ENCODE measurements around the gene TCAF1.
"Not testable (repeated sequence)": the region's sequence is repeated elsewhere in the genome, so short reads cannot be mapped to it uniquely, and the experiment has no call there.

The TCAF1 gene

DNA sequence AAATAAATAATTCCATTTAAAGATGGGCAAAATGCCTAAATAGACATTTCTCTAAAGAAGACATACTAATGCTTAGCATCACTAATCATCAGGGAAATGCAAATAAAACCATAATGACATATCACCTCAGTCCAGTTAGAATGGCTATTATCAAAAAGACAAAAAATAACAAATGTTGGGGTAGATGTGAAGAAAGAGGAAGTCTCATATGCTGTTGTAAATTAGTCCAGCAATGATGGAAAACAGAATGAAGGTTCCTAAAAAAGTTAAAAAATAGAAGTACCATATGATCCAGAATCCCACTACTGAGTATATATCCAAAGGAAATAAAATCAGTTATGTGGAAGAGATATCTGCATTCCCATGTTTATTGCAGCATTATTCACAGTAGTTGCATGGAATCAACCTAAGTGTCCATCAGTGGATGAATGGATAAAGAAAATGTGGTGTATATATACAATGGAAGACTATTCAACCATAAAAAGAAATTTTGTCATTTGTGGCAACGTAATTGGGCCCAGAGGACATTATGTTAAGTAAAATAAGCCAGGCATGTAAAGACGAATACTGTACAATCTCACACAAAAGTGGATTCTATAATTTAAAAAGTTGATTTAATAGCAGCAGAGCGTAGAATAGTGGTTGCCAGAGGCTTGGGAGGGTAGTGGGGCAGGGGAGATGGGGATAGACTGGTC, 52.0 kb downstream of the TCAF1 start:
- Histone ChIP-seq H3K9me3 (ENCODE audit: control insufficient read depth in 1 of 2, low read length in 2 of 2) (no peaks in the 10 kb centered on the region), H3K27ac (ENCODE audit: low read length) (no peak overlapping the region), H3K36me3 (ENCODE audit: control insufficient read depth in 1 of 2, insufficient read depth in 2 of 2, low read length in 2 of 2) (peaks cover 0 to 5% of the 10 kb centered on the region in 2 donors), H3K4me3 (ENCODE audit: low read depth in 1 of 2, low read length in 2 of 2) (no peak overlapping the region), H3K27me3 (ENCODE audit: low read depth, low read length) (no peaks in the 10 kb centered on the region), H3K4me1 (ENCODE audit: control insufficient read depth in 1 of 2, insufficient read depth in 2 of 2, low read length in 2 of 2) (no peaks in the 10 kb centered on the region)

GRCh38 chr7:143848192-143848591, 53.8 kb downstream of the TCAF1 start:
- H3K27me3 ChIP-seq (ENCODE audit: low read depth, low read length) = no peaks in the 10 kb centered on the region
- no peaks in the 10 kb centered on the region for H3K4me1 ChIP-seq (ENCODE audit: control insufficient read depth in 1 of 2, insufficient read depth in 2 of 2, low read length in 2 of 2)
- no peaks in the 10 kb centered on the region for H3K9me3 ChIP-seq (ENCODE audit: control insufficient read depth in 1 of 2, low read length in 2 of 2)
- H3K27ac ChIP-seq (ENCODE audit: low read length) = no peak overlapping the region
- peaks cover 0 to 5% of the 10 kb centered on the region in 2 donors for H3K36me3 ChIP-seq (ENCODE audit: control insufficient read depth in 1 of 2, insufficient read depth in 2 of 2, low read length in 2 of 2)
- H3K4me3 ChIP-seq (ENCODE audit: low read depth in 1 of 2, low read length in 2 of 2) = no peak overlapping the region

GRCh38 chr7:143846692-143847091, 55.3 kb downstream of the TCAF1 start:
- Histone ChIP-seq H3K4me1 (ENCODE audit: control insufficient read depth in 1 of 2, insufficient read depth in 2 of 2, low read length in 2 of 2) (no peaks in the 10 kb centered on the region), H3K27me3 (ENCODE audit: low read depth, low read length) (no peaks in the 10 kb centered on the region), H3K27ac (ENCODE audit: low read length) (no peak overlapping the region), H3K9me3 (ENCODE audit: control insufficient read depth in 1 of 2, low read length in 2 of 2) (no peaks in the 10 kb centered on the region), H3K4me3 (ENCODE audit: low read depth in 1 of 2, low read length in 2 of 2) (no peak overlapping the region), H3K36me3 (ENCODE audit: control insufficient read depth in 1 of 2, insufficient read depth in 2 of 2, low read length in 2 of 2) (peaks cover 0 to 5% of the 10 kb centered on the region in 2 donors)

GRCh38 chr7:143841696-143842095, 60.3 kb downstream of the TCAF1 start:
- H3K9me3 ChIP-seq (ENCODE audit: control insufficient read depth in 1 of 2, low read length in 2 of 2); H3K36me3 ChIP-seq (ENCODE audit: control insufficient read depth in 1 of 2, insufficient read depth in 2 of 2, low read length in 2 of 2); H3K27ac ChIP-seq (ENCODE audit: low read length); H3K27me3 ChIP-seq (ENCODE audit: low read depth, low read length); H3K4me1 ChIP-seq (ENCODE audit: control insufficient read depth in 1 of 2, insufficient read depth in 2 of 2, low read length in 2 of 2); H3K4me3 ChIP-seq (ENCODE audit: low read depth in 1 of 2, low read length in 2 of 2): not testable (repeated sequence)

DNA sequence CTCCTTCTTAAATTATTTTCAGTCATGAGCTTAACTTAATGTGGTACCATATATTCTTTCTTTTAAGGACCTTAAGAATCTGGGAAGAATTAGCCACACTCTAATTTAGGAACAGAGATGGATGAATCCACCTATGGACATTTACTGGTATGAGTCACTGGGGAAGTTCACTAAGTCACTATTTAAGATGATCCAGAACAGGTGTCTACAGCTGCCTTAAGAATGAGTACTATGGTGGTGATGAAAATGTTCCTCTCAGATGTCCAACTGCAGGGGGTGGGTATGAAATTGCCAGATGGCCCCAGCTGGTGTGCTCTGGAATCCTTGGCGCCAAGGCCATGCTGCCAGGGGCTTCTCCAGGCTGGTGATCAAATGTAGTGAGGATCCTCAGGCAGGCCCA, 61.9 kb downstream of the TCAF1 start:
- H3K27ac ChIP-seq (ENCODE audit: low read length); H3K27me3 ChIP-seq (ENCODE audit: low read depth, low read length); H3K4me1 ChIP-seq (ENCODE audit: control insufficient read depth in 1 of 2, insufficient read depth in 2 of 2, low read length in 2 of 2); H3K4me3 ChIP-seq (ENCODE audit: low read depth in 1 of 2, low read length in 2 of 2); H3K9me3 ChIP-seq (ENCODE audit: control insufficient read depth in 1 of 2, low read length in 2 of 2); H3K36me3 ChIP-seq (ENCODE audit: control insufficient read depth in 1 of 2, insufficient read depth in 2 of 2, low read length in 2 of 2): not testable (repeated sequence)

- not testable (repeated sequence) for H3K27ac ChIP-seq (ENCODE audit: low read length); H3K4me3 ChIP-seq (ENCODE audit: low read depth in 1 of 2, low read length in 2 of 2); H3K9me3 ChIP-seq (ENCODE audit: control insufficient read depth in 1 of 2, low read length in 2 of 2); H3K36me3 ChIP-seq (ENCODE audit: control insufficient read depth in 1 of 2, insufficient read depth in 2 of 2, low read length in 2 of 2); H3K4me1 ChIP-seq (ENCODE audit: control insufficient read depth in 1 of 2, insufficient read depth in 2 of 2, low read length in 2 of 2); H3K27me3 ChIP-seq (ENCODE audit: low read depth, low read length)
Observed at GRCh38 chr7:143837223-143837622, 64.8 kb downstream of the TCAF1 start.

DNA sequence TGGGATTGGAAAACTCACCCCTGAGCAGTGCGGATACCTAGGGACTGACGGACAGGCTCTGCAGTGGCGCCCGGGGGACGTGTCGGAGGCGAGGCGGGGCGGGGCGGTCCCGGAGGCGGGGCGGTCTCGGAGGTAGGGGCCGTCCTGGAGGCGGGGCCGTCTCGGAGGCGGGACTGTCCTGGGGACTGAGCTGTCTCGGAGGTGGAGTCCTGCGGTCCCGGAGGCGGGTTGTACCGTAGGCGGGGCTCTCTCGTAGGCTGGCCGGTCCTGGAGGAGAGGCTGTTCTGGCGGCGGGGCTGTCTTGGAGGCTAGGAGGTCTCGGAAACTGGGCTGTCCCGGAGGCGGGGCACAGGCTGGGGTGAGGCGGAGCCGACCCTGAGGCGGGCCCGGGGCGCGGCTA, 65.4 kb downstream of the TCAF1 start:
- H3K4me3 ChIP-seq (ENCODE audit: low read depth in 1 of 2, low read length in 2 of 2) = peak overlapping the region in 1 of 2 donors; percentile 42
- not testable (repeated sequence) for H3K36me3 ChIP-seq (ENCODE audit: control insufficient read depth in 1 of 2, insufficient read depth in 2 of 2, low read length in 2 of 2); H3K4me1 ChIP-seq (ENCODE audit: control insufficient read depth in 1 of 2, insufficient read depth in 2 of 2, low read length in 2 of 2); H3K27ac ChIP-seq (ENCODE audit: low read length); H3K9me3 ChIP-seq (ENCODE audit: control insufficient read depth in 1 of 2, low read length in 2 of 2); H3K27me3 ChIP-seq (ENCODE audit: low read depth, low read length)

DNA sequence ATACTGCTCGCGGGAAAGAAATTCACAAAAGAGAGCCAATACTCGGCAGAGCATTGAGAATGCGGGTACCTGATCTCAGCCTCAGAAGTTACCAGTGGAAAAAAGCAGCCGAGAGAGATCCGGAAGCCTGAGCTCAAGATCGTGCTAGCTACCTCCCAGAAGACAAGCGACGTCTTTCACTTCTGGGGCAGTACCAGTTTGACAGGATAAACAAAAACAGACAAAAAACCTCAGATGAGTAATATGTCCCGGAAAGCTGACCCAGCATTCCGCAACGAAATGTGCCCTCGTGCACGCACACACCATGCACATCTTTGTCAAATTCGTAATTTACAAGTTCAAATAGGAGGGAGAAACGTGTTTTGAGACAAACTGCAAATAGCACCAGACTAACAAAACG, 65.9 kb downstream of the TCAF1 start:
- not testable (repeated sequence) for H3K36me3 ChIP-seq (ENCODE audit: control insufficient read depth in 1 of 2, insufficient read depth in 2 of 2, low read length in 2 of 2); H3K4me1 ChIP-seq (ENCODE audit: control insufficient read depth in 1 of 2, insufficient read depth in 2 of 2, low read length in 2 of 2); H3K9me3 ChIP-seq (ENCODE audit: control insufficient read depth in 1 of 2, low read length in 2 of 2); H3K27me3 ChIP-seq (ENCODE audit: low read depth, low read length); H3K27ac ChIP-seq (ENCODE audit: low read length)
- H3K4me3 ChIP-seq (ENCODE audit: low read depth in 1 of 2, low read length in 2 of 2) = peak overlapping the region in 1 of 2 donors; percentile 42

- not testable (repeated sequence) for H3K4me1 ChIP-seq (ENCODE audit: control insufficient read depth in 1 of 2, insufficient read depth in 2 of 2, low read length in 2 of 2); H3K9me3 ChIP-seq (ENCODE audit: control insufficient read depth in 1 of 2, low read length in 2 of 2); H3K27ac ChIP-seq (ENCODE audit: low read length); H3K36me3 ChIP-seq (ENCODE audit: control insufficient read depth in 1 of 2, insufficient read depth in 2 of 2, low read length in 2 of 2); H3K4me3 ChIP-seq (ENCODE audit: low read depth in 1 of 2, low read length in 2 of 2); H3K27me3 ChIP-seq (ENCODE audit: low read depth, low read length)
Observed at GRCh38 chr7:143826578-143826977, 75.4 kb downstream of the TCAF1 start.

DNA sequence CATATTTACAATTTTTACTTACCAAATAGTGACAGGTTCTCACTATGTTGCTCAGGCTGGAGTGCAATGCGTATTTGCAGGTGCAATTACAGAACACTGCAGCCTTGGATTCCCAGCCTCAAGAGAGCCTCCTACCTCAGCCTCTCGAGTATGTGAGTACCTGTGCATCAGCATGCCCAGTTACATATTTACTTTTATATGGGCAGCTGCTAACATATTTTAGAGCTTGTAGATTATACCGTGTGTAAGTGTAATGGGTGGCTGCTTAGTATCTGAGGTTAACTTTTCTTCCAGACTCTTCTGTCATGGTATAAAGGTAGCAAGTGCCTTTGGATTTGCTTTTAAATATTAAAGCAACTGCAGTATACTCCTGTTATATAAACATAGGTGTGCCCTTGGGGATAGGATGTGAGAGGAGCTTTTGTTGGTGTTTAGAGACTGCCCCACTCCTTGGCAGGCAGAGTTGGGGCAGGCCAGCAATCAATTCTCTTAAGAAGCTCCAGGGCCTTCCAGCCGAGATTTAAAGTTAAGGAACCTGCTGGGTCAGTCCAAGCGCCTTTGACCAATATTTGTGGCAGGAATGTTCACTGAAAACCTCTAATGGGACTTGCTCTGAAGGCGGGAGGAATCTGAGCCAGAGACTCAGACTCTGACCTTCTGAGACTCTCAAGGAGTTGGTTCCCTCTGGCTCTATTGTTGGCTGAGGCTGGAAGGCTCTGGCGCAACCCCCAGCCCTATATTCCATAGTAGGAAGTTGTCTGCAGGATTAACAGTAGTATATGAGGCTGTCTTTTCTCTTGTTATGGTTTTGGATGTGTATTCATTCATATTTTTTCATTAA, 77.5 kb downstream of the TCAF1 start:
- not testable (repeated sequence) for H3K4me3 ChIP-seq (ENCODE audit: low read depth in 1 of 2, low read length in 2 of 2); H3K9me3 ChIP-seq (ENCODE audit: control insufficient read depth in 1 of 2, low read length in 2 of 2); H3K36me3 ChIP-seq (ENCODE audit: control insufficient read depth in 1 of 2, insufficient read depth in 2 of 2, low read length in 2 of 2); H3K27ac ChIP-seq (ENCODE audit: low read length); H3K4me1 ChIP-seq (ENCODE audit: control insufficient read depth in 1 of 2, insufficient read depth in 2 of 2, low read length in 2 of 2); H3K27me3 ChIP-seq (ENCODE audit: low read depth, low read length)

GRCh38 chr7:143823634-143824294, 78.2 kb downstream of the TCAF1 start:
- not testable (repeated sequence) for H3K9me3 ChIP-seq (ENCODE audit: control insufficient read depth in 1 of 2, low read length in 2 of 2); H3K27me3 ChIP-seq (ENCODE audit: low read depth, low read length); H3K36me3 ChIP-seq (ENCODE audit: control insufficient read depth in 1 of 2, insufficient read depth in 2 of 2, low read length in 2 of 2); H3K4me1 ChIP-seq (ENCODE audit: control insufficient read depth in 1 of 2, insufficient read depth in 2 of 2, low read length in 2 of 2); H3K4me3 ChIP-seq (ENCODE audit: low read depth in 1 of 2, low read length in 2 of 2); H3K27ac ChIP-seq (ENCODE audit: low read length)
